Measurements from ENCODE around the gene ACACA.

ACACA gene

GRCh38 chr17:37177254-37177870 lies 229.3 kb downstream of the ACACA start:
- TF ChIP-seq BACH2 (CRISPR knock-in tag; IDR thresholded peaks at IDR 0.05; ENCODE audit: borderline replicate concordance), result no peak
- TF ChIP-seq PATZ1 (CRISPR knock-in tag; IDR thresholded peaks at IDR 0.05; ENCODE audit: borderline replicate concordance), result no peak
- no peak for TF ChIP-seq ESRRG (CRISPR knock-in tag; IDR thresholded peaks at IDR 0.05)
- no peak for TF ChIP-seq RARB (CRISPR knock-in tag; IDR thresholded peaks at IDR 0.05)
- TF ChIP-seq GLIS3 (CRISPR knock-in tag; IDR thresholded peaks at IDR 0.05), result no peak
- no peak for TF ChIP-seq POU6F1 (CRISPR knock-in tag; IDR thresholded peaks at IDR 0.05; ENCODE audit: borderline replicate concordance, low read depth)
- no peak for TF ChIP-seq TCF4 (CRISPR knock-in tag; IDR thresholded peaks at IDR 0.05; ENCODE audit: borderline replicate concordance)
- no peak for TF ChIP-seq SNAI2 (CRISPR knock-in tag; IDR thresholded peaks at IDR 0.05)
- TF ChIP-seq CSRNP3 (CRISPR knock-in tag; IDR thresholded peaks at IDR 0.05), result no peak
- no peak for TF ChIP-seq ZNF8 (CRISPR knock-in tag; IDR thresholded peaks at IDR 0.05)
- no peak for ATAC-seq

GRCh38 chr17:37176723-37177122 lies 229.9 kb downstream of the ACACA start:
- peak; percentile 29; the same call in 1 of the 3 replicates for ATAC-seq
- TF ChIP-seq ZFP30 (CRISPR knock-in tag; IDR thresholded peaks at IDR 0.05) (no peak), ISL1 (CRISPR knock-in tag; IDR thresholded peaks at IDR 0.05) (no peak), ESRRG (CRISPR knock-in tag; IDR thresholded peaks at IDR 0.05) (no peak), ZC3H10 (CRISPR knock-in tag; IDR thresholded peaks at IDR 0.05) (no peak), ARNTL (CRISPR knock-in tag; IDR thresholded peaks at IDR 0.05; ENCODE audit: borderline replicate concordance, low read depth) (no peak), POU6F1 (CRISPR knock-in tag; IDR thresholded peaks at IDR 0.05; ENCODE audit: borderline replicate concordance, low read depth) (no peak), ZNF8 (CRISPR knock-in tag; IDR thresholded peaks at IDR 0.05) (no peak), ZNF70 (CRISPR knock-in tag; IDR thresholded peaks at IDR 0.05) (no peak)

GRCh38 chr17:37174205-37174604 lies 232.4 kb downstream of the ACACA start:
- peak; percentile 75 for ATAC-seq

More at GRCh38 chr17:37174205-37174604, 232.4 kb downstream of the ACACA start:
- TF ChIP-seq ARNTL (CRISPR knock-in tag; IDR thresholded peaks at IDR 0.05; ENCODE audit: borderline replicate concordance, low read depth) (no peak), RARB (CRISPR knock-in tag; IDR thresholded peaks at IDR 0.05) (no peak), GLIS3 (CRISPR knock-in tag; IDR thresholded peaks at IDR 0.05) (no peak), ISL1 (CRISPR knock-in tag; IDR thresholded peaks at IDR 0.05) (no peak), ZNF8 (CRISPR knock-in tag; IDR thresholded peaks at IDR 0.05) (no peak), TCF4 (CRISPR knock-in tag; IDR thresholded peaks at IDR 0.05; ENCODE audit: borderline replicate concordance) (no peak), TSHZ2 (CRISPR knock-in tag; IDR thresholded peaks at IDR 0.05) (no peak), ESRRG (CRISPR knock-in tag; IDR thresholded peaks at IDR 0.05) (no peak), BACH2 (CRISPR knock-in tag; IDR thresholded peaks at IDR 0.05; ENCODE audit: borderline replicate concordance) (no peak), OSR1 (CRISPR knock-in tag; IDR thresholded peaks at IDR 0.05) (no peak), CSDC2 (CRISPR knock-in tag; IDR thresholded peaks at IDR 0.05) (no peak), ZC3H10 (CRISPR knock-in tag; IDR thresholded peaks at IDR 0.05) (no peak), ZNF70 (CRISPR knock-in tag; IDR thresholded peaks at IDR 0.05) (no peak), SNAI2 (CRISPR knock-in tag; IDR thresholded peaks at IDR 0.05) (no peak), PPARA (CRISPR knock-in tag; IDR thresholded peaks at IDR 0.05; ENCODE audit: borderline replicate concordance) (no peak), CSRNP3 (CRISPR knock-in tag; IDR thresholded peaks at IDR 0.05) (no peak)
